ENCODE data around the gene PHF13.
A peak's percentile ranks its signal among the peaks of the same experiment; 100 is the strongest.
"Not testable (repeated sequence)": the region's sequence is repeated elsewhere in the genome, so short reads cannot be mapped to it uniquely, and the experiment has no call there.

PHF13 gene

GRCh38 chr1:6631058-6631457, 17.5 kb downstream of the PHF13 start:
- no peak for DNase-seq

- no peak for DNase-seq
Measured at GRCh38 chr1:6632588-6633514, 19.3 kb downstream of the PHF13 start.

DNA sequence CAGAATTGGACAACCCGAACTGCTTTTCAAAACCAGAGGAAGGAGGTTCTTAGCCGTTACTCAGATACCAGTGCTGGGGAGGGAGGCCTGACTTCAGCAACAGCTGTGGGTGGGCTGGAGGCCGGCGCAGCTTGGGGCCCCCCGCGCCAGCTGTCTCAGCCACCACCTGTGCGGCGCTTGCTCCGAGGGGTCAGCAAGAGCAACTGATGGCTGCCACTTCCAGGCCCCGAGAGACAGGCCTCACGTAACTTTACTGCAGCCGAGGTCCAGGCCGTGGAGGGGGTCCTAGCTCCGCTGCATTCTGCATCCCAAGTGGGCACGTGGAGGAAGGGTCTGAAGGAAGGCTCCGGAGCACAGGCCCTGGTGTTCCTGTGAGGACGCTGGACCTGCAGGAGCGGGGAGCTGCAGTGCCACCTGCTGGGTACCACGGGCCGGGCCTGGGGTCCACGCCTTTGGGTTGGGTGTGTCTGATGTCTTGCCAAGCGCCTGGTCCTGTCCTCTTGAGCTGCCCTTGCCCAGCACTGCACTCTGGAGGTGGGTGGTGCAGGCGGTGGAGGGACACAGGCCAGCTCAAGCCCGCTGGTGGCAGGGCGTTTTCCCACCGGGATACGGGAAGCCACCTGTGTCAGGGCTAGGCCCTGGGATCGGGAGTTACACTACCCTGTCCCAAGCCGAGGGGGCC, 21.0 kb downstream of the PHF13 start:
- DNase-seq, result peak; percentile 85

DNA sequence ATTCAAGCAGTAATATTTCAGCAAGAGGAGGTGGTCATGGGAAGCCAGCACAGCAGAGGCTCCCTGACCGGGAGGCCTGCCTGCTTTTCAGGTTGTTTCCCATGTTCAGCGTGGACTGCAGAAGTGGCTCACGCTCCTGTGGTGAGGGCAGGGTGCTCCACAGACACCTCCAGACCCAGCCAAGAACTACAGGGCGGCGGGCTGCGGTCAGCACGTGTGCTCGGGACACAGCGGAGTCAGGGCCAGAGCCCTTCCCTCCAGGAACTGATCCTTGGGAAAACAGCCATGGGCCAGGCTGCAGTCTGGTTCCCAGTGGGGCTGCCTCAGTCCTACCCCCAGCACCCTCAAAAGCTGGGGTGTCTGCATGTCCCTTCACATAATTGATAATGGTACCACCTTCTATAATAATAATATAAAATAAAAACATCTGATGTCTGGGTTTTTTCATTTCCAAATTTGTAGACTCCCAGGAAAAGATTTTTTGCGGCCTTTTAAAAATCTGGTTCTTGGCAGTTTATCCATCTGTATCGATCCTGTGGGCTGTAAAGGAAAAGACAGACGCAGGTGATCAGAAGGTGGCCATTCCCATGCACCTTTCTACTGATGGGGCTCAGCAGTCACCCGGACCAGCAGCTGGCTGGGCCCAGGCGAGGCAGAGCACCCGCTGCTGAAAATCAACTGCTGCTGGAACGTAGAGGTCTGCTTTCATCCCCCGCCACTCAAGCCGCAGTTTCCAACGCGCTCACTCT, 21.8 kb downstream of the PHF13 start:
- DNase-seq, result no peak

- no peak for DNase-seq
Measured at GRCh38 chr1:6635910-6636760, 22.6 kb downstream of the PHF13 start.

GRCh38 chr1:6636778-6637177, 23.2 kb downstream of the PHF13 start:
- not testable (repeated sequence) for DNase-seq

DNA sequence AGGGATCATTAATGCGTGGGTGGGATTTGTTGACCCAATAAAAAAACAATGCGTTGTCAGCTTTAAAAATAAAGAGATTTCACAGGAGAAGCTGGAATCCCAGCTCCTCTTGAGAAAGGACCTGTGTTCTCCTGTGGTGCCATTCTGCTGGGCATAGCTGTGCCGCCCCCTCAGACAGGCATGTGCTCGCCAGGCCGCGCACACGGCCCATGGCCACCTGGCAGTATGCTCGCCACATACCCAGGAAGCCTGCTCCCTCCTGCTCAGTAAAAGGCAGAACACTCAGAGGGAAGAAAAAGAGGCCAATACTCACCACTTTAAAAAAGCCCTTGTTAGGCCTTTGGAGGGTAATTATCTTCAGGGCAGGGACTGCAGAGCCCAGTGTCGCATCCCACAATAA, 24.2 kb downstream of the PHF13 start:
- no peak for DNase-seq

- no peak for DNase-seq
Measured at GRCh38 chr1:6638226-6638625, 24.7 kb downstream of the PHF13 start.

GRCh38 chr1:6640867-6641266, 27.3 kb downstream of the PHF13 start:
- not testable (repeated sequence) for DNase-seq

DNA sequence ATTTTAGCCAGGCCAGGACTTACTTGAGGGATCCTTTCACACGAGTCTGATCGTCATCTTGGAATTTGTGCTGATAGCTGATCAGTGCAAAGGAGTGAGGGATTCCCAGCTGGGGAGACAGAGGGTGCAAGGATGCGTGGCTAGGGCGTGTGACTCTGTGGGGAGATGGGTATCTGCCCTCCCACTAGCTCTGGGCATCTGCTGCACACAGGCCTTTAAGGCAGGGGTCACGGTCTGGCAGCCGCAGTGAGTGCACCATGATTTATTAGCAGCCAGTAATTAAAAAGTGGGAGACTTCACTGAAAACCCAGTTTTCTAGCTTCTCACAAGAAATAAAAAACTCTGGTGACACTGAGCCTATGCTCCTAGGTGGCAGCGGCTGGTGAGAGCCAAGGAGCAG, 31.5 kb downstream of the PHF13 start:
- no peak for DNase-seq

- no peak for DNase-seq
Measured at GRCh38 chr1:6646499-6647148, 33.1 kb downstream of the PHF13 start.

GRCh38 chr1:6648556-6648955, 35.0 kb downstream of the PHF13 start:
- DNase-seq, result no peak

GRCh38 chr1:6651909-6652308, 38.4 kb downstream of the PHF13 start:
- no peak for DNase-seq

- no peak for DNase-seq
Measured at GRCh38 chr1:6652986-6653385, 39.5 kb downstream of the PHF13 start.

DNA sequence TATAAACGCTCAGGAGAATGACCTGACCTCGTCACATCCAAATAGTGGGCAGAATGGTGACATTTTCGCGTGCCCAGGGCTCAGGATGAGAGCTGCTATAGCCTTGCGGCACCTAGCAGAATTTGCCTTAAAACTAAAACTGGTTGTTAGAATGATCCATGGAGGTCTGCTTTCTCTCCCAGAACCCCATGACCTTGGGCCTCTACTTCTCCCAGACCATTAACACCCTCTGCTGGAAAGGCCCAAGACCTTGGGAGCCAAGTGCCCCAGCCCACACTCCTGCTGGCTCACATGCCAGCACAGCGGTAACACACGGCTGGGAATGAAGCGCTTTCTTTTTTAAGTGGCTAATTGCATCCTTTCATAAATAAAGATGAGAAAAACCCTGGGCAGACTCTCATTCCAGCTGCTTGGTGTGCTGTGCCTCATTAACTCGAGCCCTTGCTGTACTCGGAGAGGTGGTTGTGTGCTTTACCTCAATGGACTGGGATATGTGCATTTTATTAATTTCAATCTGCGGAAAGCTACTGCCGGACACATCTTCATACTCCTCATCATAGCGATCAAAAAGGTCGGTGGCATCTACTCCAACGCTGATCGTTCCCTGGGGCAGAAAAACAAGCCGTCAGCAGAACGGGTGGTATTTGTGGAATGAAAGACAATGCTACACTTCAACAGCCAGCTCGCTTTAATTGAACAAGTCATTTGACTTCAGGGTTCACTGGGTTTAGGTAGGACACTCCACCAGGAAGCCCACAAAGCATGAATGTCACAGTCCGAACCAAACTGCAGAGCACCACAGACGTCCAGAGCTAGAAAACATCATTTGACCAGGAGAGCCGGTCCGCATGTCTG, 40.1 kb downstream of the PHF13 start:
- no peak for DNase-seq

- DNase-seq, result no peak
Measured at GRCh38 chr1:6657138-6657537, 43.6 kb downstream of the PHF13 start.

DNA sequence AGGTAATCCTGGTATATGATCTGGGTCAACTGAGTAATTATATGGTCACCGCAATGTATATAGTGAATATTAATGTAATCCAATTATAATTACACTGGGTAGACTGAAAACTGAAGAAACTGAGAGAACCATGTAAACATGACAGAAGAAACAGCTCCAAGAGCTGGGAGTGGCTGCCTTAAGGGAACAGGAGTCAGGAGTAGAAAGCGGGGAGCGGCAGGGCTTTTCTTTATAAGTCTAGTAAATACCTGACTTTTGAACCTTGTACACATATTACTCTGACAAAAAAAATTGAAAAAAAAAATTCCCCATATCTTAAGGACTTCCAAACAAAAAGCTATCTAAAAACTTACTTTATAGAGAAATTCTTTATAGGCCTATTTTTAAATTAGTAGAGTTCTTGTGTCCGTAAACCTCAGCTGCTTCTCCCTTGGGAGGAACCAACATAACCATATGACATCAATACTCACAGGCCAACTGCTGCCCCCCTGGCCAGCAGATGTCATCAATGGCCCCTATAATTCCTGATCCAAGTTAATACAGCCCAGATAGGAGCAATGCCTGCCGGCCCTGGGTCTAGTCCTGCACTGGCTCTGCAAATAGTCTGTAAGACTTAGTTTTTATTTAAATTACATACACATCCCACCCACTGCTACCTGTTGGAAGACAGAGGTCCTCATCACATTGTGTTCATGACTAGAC, 45.0 kb downstream of the PHF13 start:
- DNase-seq, result no peak

- DNase-seq, result no peak
Measured at GRCh38 chr1:6660415-6661049, 47.0 kb downstream of the PHF13 start.

DNA sequence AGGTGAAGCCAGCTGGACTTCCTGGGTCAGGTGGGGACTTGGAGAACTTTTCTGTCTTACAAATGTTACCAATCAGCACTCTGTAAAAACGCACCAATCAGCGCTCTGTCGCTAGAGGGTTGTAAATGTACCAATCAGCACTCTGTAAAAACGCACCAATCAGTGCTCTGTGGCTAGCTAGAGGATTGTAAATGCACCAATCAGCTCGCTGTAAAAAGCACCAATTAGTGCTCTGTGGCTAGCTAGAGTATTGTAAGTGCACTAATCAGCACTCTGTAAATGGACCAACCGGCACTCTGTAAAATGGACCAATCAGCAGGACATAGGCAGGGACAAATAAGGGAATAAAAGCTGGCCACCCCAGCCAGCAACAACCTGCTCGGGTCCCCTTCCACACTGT, 48.9 kb downstream of the PHF13 start:
- not testable (repeated sequence) for DNase-seq

DNA sequence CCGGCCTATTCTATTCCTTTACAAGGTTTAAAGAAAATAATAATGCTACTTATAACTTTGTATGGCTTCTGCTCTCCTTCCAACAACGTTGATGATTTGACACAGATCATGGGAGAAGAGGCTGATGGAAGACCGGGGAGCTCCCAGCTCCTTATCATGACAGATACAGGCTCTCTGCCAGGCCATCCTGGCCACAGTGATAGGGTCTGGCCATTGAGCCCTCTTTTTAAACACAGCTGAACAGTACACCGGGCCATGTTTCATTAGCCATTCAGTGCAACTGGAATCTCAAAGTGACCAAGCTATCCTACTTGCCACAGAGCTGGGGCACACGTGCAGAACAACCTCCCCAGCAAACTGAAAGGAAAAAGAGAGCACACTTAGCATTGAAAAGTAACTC, 53.2 kb downstream of the PHF13 start:
- no peak for DNase-seq
